ENCODE results near the gene U2AF2. TPM values are rescaled to one million over a fixed set of nuclear protein-coding genes. Genes with fewer than 3 reads are reported as not detected.

The U2AF2 gene
- total RNA-seq, 1 experiment from 2014 or later, result 321 TPM

DNA sequence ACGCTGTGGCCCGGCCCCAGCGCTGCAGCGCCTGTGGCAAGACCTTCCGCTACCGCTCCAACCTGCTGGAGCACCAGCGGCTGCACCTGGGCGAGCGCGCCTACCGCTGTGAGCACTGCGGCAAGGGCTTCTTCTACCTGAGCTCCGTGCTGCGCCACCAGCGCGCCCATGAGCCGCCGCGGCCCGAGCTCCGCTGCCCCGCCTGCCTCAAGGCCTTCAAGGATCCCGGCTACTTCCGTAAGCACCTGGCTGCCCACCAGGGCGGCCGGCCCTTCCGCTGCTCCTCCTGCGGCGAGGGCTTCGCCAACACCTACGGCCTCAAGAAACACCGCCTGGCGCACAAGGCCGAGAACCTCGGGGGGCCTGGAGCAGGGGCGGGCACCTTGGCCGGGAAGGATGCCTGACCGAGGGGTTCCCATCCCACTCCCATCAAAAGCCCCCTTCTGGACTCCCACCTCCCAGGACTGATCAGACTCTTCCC is 38.4 kb upstream of the U2AF2 start:
- Histone ChIP-seq H4K5ac (ENCODE audit: insufficient read length, low read depth, low read length) (no peak overlapping the region), H2BK20ac (ENCODE audit: low read depth, low read length, poor library complexity, severe bottlenecking) (no peak overlapping the region), H3K4ac (ENCODE audit: low read depth, low read length) (no peak overlapping the region), H4K20me1 (ENCODE audit: control insufficient read depth, insufficient read depth, insufficient read length) (no peaks in the 10 kb centered on the region), H3K18ac (ENCODE audit: insufficient read length, low read depth, low read length) (no peak overlapping the region), H3K14ac (ENCODE audit: insufficient read depth, low read length) (no peak overlapping the region), H4K8ac (replicated peaks; ENCODE audit: insufficient read length, low read depth, low read length) (no peak overlapping the region), H3K27ac (ENCODE audit: insufficient read length, low read depth, low read length) (no peak overlapping the region), H2BK12ac (ENCODE audit: insufficient read length, low read depth, low read length) (no peak overlapping the region), H3K79me1 (ENCODE audit: insufficient read depth, low read depth, low read length, poor library complexity, severe bottlenecking) (no peaks in the 10 kb centered on the region), H2BK5ac (ENCODE audit: insufficient read length, low read length) (no peak overlapping the region), H3T11ph (ENCODE audit: low read length) (no peak overlapping the region), H2BK15ac (ENCODE audit: low read depth, low read length) (no peak overlapping the region), H3K9me3 (ENCODE audit: control insufficient read depth, low read depth, low read length) (no peaks in the 10 kb centered on the region), H2BK120ac (ENCODE audit: low read depth, low read length, poor library complexity, severe bottlenecking) (no peak overlapping the region), H3K4me1 (ENCODE audit: insufficient read depth, low read length) (no peaks in the 10 kb centered on the region), H3K79me2 (ENCODE audit: insufficient read depth, low read length) (no peaks in the 10 kb centered on the region), H2AK5ac (ENCODE audit: insufficient read length, low read length) (no peak overlapping the region), H3K56ac (ENCODE audit: insufficient read length, low read depth, low read length) (no peak overlapping the region), H4K91ac (ENCODE audit: insufficient read length, low read depth, low read length) (no peak overlapping the region), H3K4me2 (ENCODE audit: insufficient read depth, insufficient read length, low read length) (no peak overlapping the region), H3K23ac (ENCODE audit: insufficient read length, low read depth, low read length) (no peak overlapping the region), H3K9ac (ENCODE audit: extremely low read depth, insufficient read length, low read length) (no peak overlapping the region), H2AFZ (ENCODE audit: low read length) (no peak overlapping the region), H3K23me2 (ENCODE audit: insufficient read length, low read depth, low read length, poor library complexity, severe bottlenecking) (no peaks in the 10 kb centered on the region), H3K27me3 (ENCODE audit: insufficient read depth, low read length) (no peaks in the 10 kb centered on the region)
- H3K4me1 Mint-ChIP-seq, result peaks cover 0 to 2% of the 10 kb centered on the region in 2 experiments; a peak in 1 of 4 replicates
- WGBS (ENCODE audit: extremely low coverage, insufficient read length, low lambda C conversion rate), result no CpG with 5 or more reads among the region's 38 CpGs
- no peak overlapping the region for H3K4me3 Mint-ChIP-seq
- no peaks in the 10 kb centered on the region; a peak in 1 of 5 replicates for H3K9me3 Mint-ChIP-seq
- H3K36me3 Mint-ChIP-seq (ENCODE audit: insufficient read depth in 1 of 3, low read depth in 3 of 3), result peaks cover 22 to 46% (median 45%) of the 10 kb centered on the region in 3 experiments
- H3K27me3 Mint-ChIP-seq (ENCODE audit: low read depth), result peaks cover 2% of the 10 kb centered on the region
- H3K27ac Mint-ChIP-seq, result peak overlapping the region in 1 of 3 experiments; percentile 57; a peak in 1 of 7 replicates
- TF ChIP-seq, protein P1, sequence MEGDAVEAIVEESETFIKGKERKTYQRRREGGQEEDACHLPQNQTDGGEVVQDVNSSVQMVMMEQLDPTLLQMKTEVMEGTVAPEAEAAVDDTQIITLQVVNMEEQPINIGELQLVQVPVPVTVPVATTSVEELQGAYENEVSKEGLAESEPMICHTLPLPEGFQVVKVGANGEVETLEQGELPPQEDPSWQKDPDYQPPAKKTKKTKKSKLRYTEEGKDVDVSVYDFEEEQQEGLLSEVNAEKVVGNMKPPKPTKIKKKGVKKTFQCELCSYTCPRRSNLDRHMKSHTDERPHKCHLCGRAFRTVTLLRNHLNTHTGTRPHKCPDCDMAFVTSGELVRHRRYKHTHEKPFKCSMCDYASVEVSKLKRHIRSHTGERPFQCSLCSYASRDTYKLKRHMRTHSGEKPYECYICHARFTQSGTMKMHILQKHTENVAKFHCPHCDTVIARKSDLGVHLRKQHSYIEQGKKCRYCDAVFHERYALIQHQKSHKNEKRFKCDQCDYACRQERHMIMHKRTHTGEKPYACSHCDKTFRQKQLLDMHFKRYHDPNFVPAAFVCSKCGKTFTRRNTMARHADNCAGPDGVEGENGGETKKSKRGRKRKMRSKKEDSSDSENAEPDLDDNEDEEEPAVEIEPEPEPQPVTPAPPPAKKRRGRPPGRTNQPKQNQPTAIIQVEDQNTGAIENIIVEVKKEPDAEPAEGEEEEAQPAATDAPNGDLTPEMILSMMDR (conservative IDR thresholded peaks at IDR 0.05), result no peak
- DNase-seq, result no peak
